Activated T-cell treated with anti-CD3 and anti-CD28 coated beads, Interleukin-2, amount 50 U/mL, for 1 hour (primary cell): ENCODE measurements around the gene KCTD10.

Experiments used
- DNase-seq: peaks from one replicate; pipeline ENCODE4 v3.0.0-alpha.2; 2020

The KCTD10 gene, protein sequence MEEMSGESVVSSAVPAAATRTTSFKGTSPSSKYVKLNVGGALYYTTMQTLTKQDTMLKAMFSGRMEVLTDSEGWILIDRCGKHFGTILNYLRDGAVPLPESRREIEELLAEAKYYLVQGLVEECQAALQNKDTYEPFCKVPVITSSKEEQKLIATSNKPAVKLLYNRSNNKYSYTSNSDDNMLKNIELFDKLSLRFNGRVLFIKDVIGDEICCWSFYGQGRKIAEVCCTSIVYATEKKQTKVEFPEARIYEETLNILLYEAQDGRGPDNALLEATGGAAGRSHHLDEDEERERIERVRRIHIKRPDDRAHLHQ

DNA sequence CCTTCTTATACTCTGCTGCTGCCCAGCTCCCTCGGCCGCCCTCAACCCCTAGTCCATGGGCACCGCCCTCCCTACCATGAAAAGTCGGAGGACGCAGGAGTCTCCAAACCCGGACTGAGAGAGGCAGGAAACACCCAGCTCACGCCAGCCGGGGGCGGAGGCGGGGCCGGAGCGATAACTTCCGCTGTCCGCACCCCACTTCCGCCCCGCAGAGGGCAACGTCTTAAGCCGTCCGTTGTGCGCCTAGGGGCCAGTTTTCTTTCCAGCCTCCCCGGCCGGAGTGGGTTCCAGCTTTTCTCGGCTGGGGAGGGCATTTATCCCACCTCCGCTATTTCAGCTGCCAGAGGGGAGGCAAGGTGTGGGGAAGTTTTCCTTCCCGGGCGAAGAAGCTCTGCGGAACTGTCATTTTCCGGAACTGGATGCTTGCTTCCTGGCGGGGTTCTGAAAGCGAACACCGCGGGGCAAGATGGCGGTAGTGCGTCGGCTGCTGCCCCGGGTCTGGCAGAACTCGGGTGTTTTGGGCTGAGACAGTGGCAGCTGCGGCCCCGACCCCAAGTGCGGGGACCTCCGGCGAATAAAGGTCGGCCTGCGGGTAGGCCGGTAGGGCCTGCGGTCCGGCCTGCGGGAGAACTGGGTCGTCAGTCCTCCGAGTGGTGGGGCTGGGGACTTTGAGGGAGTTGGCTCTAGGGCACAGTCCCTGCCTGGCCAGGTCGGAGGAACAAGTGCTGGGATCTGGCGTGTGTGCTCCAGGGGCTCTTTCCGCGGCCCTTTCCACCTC, at the start of gene KCTD10, which contains the start of gene UBE3B:
KCTD10 (minus strand) TSS at position 116 of the 778 bp plus-strand sequence; CDS start at position 78, 38 bp downstream.
UBE3B (plus strand) TSS at position 450 of the 778 bp plus-strand sequence. CDS start 5,918 bp downstream, outside the sequence.
- DNase-seq = peak; percentile 90

DNA sequence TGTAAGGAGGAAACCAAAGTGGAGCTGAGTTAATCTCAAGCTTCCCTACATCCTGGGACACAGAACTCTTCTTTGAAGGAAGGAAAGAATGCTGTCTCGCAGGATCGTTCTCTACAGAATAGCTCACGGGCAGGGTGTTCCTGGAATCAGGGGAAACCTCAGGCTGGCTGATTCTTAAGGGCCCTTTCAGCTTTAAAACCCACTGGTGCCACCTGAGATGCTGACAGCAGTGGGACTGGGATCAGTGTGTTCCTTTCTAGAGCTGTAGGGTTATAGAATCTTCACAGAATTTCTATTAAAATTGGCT, 48.1 kb upstream of the KCTD10 start:
- DNase-seq = no peak

DNA sequence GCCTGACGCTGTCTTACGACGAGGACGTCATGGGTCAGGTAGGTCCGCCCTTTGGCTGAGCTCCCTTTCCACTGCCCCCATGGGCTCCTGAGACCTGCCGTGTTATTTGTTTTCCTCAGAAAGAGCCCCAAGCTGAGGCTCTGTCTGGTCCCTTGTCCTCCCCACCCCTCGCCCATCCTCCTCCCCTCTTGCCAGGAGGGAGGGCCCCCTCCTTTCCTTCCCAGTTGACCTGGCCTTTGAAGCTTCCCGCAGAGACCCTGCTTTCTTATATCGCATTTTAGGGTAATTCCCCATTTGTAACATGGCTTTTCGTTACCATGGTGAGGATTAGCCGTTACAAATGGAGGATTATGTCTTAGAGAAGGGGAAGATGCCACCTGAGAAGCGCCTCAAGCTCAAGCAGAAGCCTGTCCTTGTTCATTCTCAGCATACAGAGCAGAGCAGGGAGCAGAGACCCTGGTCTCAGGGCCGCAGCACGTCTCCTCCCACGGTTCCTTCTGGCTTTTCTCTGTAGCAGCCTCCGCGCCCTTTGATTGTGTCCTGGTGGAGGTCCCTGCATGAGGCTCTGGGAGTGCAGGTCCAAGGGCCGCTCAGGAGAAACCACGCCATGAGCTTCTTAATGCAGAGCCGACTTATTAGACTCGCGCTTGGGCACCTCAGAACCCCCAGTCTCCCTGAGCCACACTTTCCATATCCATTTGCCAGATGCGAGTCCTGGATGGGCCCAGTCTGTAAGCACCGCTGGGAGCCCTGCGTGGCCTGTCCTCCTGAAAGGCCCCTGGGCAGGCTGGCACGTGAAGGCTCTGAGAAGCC, 47.6 kb upstream of the KCTD10 start:
- no peak for DNase-seq

DNA sequence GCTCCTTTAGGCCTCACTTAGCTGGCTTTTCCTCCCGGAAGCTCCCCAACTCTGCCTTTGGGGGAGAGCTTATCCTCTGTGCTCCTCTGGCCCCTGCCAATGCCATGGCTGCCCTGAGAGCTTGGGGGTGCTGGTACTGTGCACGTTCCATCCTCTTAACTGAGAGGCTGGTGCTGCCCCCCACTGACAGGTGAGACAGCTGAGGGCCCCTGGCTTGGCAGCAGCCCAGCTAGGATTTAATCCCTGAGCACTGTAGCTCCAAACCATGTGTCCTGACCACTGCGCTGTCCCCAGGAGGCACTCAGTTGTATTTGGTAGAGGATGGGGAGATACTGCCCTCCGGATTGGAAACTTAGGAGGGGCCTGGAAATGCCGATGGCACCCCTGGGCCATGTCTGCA, 46.4 kb upstream of the KCTD10 start:
- no peak for DNase-seq

DNA sequence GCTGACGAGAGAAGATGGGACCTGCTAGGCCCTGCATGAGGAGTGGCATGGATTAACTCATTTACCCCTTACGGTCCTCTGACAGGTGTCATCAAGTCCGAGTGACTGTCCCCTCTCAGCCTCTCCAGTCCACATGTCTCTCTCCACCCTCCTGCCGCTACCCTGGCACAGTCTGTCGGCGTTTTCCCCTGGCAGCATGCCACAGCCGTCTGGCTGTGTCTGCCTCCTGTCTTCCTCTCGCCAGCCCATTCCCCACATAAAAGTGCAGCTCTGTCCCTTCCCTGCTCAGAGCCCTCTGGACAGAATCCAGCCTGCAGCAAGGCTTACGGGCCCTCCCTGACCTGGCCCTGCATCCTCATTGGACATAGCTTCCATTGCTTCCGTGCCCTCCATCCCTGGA, 46.0 kb upstream of the KCTD10 start:
- DNase-seq = no peak

DNA sequence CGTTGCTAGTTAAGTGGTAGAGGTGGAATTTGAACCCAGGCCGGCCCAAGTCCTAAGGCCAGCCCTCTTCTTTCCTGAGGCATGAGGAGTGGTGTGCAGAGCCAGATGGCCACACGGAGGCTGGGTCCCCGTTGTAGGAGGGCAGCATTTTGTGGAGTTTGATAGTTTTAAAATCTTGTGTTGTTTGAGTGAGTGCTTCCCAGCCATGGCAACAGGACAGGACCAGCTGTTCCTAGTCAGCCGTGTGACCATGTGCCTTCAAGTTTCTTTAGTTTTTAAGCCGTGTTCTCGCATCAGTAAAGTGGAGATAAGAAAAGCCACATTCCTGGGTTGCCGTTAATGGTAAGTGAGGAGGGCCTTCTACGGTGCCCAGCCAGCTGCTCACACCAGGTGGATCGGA, 44.7 kb upstream of the KCTD10 start:
- peak; percentile 6 for DNase-seq

DNA sequence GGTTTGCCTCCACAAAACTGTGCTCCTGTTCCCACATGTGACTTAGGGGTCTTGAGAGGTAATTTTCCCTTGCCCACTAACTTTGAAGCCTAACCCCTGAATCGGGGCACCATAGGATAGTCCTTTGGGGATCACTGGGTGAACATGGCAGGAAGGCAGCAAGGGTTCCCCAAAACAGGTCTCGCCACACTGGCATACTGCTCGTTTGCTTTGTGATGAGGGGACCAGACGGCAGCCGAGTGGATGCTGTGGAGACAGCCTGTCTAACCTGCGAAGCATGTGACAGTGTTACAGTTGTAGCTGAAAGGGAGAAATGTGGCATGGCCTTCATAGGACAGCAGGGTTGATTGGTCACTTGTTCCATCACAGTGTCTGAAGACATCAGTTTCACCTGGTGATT, 42.7 kb upstream of the KCTD10 start:
- DNase-seq = no peak

DNA sequence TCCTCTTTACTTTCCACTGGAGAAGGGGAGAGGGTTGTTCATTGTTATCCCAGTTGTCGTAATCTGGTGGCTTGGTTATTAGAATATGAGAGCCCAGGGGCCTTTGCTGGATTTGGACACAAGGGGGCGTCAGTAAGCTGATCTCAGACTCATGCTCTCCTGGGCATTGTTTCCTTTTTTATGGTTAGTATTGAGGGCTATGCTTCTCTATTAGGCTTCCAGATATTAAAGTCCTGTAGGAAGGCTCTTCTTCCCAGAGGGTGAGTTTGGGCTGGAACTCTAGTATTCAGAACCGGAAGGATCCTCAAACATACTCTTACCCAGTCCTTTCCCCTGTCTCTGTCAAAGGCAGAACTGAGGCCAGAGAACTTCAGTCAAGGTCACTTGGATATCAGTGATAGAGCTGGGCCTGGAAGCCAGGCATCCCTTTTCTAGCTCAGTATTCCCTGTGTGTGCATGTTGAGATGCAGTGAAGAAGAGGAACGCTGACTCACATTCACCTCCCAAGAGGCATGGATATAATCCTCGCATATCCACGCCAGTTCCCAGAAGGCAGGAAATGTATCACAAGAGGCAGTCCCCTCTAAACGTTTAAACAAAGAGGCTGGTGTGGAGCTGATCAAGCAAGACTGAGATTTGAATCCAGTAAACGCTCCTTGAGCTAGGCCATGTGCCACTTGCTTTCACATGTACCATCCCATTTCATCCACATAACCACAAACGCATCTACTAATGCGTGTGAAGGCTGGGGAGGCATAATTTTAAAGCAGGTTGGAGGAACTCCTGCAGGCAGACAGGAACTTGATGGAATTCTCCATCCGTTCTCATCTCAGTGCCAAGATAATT, 41.9 kb upstream of the KCTD10 start:
- DNase-seq = peak; percentile 51

DNA sequence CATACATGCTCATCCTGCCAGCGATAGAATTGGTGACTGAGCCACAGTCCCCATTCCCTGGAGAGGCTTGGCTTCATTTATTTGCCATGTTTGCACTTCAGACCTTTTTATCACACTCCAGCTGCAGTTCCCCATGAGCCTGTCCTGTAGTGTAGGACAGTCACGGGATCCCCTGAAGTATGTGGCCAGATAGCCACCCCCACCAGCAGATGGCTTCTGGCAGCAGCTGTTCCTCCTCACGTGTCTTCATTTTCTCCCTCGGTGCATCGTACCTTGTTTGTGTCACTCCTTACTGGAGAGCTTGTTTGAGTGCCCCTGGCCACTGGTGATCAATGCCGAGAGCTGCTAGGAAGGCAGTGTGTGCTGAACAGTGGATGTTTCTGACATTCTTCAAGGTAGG, 40.5 kb upstream of the KCTD10 start:
- DNase-seq = no peak

DNA sequence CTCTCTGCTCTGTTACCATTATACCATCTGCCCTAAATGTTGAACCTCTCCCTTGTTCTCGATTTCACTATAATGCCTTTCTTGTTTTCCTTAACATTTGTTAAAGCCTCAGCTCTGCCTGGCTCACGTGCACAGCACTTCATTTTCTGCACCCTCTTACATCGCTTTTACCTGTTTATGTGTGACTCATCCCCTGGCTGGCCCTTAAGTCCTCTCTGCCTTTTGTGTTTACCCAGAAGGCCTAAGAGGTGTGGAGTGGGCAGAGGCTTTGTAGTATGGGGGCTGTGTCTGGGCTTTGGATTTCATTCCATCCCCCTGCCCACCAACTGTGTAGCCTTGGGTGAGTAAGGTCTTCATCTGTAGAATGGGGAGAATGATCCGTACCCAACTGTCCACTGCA, 36.9 kb upstream of the KCTD10 start:
- no peak for DNase-seq

DNA sequence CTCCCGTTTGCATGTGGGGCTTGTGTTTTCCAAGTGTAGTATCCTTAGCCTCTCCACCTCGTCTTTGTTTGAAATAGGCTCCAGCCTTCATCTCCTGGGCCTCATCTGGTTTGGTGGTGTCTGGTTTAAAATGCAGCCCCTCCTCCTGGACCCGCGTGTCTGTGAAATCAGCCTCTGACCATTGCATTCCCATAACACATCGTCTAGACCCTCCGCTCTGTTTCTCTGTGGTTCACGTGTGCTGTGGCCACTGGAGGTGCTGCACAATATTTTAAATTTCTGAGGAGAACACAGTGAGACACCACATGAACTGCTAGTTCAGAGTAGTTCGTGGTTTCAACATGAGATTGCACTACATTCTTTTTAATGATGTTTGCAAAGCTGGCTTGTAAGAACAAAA, 36.0 kb upstream of the KCTD10 start:
- DNase-seq = no peak

DNA sequence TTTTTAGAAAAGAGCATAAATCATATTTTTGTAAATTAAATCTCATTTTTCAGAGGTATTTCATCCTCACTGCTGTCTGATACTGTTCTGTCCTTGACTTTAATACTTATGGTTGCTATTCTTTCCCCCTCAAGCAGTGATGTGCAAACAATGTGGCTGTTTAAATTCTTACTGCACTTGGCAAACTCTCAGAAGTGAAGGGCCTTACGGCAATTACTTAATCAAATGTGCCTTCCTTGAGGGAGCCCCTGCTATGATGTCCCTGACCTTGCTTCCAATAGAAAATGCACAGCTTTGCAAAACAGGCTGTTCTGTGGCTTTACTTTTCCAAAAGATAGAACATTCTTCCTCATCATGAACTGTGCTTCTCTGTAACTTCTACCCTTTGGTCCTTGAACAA, 35.5 kb upstream of the KCTD10 start:
- no peak for DNase-seq

DNA sequence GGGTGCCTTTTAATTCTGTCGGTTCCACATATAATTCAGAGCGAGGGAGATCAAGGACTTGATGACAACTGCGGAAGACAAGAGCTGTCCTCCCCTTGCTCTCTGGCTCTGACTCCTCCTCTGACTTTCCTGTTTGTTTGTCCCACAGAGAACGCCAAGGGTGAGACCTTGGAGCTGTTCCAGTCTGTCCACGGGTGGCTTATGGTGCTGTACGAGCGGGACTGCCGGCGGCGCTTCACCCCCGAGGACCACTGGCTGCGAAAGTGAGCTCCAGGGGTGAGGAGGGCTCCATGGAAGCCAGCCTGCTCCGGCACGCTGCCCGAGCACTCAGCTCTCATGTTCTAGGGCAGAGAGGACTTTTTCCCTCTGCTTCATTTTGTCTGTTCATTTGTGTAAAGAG, 33.1 kb upstream of the KCTD10 start:
- DNase-seq = no peak

DNA sequence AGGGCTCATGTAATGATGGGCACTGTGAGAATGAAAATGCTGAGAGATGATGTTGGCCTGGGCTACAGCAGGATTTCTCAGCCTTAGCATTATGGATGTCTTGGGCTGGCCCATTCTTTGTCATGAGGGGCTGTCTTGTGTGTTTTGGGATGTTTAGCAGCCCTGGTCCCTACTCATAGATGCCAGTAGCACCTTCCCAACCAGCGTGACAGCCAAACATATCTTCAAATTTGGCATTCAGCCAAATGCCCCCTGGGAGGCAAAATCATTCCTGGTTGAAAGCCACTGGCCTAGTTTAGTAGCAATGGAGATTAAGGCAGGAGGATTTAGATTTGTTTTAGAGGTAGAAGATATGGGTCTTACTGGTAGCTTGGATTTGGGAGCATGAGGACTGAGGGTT, 27.0 kb upstream of the KCTD10 start:
- DNase-seq = no peak

DNA sequence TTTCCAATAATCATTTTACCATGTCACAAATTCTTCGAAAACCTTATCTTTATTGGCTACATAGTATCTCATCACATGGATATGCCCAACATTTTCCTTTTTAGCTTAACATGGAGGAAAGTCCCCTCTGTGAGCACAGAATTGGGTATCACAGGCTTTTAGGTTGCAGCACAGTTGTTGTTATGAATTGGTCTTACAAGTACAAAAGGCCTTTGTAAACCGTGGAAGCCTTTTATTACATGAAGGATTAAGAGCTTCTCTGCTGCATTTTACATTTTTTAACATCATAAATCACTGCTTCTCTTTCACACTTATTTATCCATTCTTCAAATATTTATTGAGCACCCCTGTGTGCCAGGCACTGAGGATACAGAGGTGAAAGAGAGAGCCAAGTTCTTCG, 26.5 kb upstream of the KCTD10 start:
- no peak for DNase-seq

DNA sequence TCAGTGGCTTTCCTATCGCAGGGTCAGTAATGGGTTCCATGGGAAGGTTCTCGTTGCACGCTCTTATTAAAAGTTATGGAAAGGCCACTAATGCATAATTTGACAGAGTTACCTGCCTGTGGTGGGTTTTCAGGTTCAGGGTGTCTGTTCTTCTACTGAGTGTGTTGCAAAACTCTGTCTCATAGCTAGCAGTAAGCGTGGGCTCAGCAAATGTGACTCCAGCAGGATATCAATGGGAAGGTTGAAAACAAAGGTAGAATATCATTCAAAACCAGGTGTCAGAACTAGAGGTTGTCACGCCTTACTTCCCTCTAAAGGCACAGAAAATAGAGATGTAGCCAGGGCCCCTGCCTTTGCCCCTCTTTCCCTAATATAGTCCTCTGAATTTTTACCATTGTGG, 25.2 kb upstream of the KCTD10 start:
- DNase-seq = no peak

DNA sequence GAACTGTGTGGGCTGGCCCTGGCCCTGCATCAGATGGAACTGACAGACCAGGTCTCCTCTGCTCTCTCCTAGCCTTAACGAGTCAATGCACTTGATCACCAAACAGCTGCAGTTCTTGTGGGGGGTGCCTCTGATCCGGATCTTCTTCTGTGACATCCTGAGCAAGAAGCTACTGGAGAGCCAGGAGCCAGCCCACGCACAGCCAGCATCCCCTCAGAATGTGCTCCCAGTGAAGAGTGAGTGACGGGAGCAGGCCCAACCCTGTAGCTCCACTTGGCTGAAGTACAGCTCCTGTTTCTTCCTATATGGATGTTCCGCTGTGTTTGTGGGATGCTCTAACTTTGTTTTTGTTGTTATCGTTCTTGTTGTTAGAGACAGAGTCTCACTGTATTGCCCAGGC, 24.2 kb upstream of the KCTD10 start:
- DNase-seq = no peak

DNA sequence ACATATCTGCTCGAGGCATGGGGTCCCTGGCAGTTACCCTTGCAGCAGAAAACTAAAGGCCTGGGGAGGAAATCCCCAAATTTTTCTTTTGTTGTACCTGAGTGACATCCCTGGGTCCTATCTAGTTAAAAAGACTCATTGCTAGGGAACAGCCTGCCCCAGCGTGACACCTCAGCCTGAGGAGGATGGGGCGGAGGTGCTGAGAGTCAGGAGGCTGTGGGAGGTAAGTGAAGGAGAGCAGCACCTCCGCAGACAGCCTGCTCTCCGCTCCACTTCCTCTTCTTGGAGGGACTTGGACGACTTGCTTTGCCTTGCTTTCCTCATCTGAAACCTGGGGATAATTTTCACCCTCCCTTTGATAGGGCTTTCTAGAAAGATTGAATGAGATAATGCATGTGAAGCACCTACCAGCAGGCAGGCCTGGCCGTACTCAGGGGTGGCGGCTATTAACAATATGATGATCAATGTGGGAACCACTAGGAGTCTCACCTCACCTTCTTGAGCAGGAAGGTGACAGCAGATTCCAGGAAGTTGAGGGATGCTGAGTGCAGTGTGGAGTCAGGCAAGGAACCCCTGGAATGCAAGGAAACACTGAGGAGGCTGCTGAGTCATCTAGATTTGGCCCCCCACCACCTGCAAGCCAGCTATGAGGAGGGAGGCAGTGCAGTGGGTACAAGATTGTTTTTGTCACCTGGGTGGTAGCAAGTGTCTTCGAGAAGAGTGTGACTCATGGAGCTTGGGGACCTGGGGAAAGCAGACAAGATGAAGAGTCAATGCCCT, 23.5 kb upstream of the KCTD10 start:
- no peak for DNase-seq

DNA sequence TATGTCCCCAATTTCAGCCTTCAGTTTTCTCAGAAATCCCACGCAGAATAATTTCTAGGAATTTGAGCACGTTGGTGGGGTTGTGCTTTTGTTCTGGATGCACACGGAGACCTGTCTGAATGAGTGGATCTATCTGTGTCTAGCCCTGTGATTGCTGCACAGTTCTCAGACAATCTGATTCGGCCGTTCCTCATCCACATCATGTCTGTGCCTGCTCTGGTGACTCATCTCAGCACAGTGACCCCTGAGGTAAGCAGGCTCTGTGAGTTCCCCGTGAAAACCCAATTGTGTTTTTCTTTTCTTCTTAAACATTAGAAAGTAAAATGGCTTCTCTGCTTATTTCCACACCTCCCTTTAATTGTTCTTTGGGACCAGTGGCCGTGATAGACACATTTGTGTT, 20.6 kb upstream of the KCTD10 start:
- no peak for DNase-seq

DNA sequence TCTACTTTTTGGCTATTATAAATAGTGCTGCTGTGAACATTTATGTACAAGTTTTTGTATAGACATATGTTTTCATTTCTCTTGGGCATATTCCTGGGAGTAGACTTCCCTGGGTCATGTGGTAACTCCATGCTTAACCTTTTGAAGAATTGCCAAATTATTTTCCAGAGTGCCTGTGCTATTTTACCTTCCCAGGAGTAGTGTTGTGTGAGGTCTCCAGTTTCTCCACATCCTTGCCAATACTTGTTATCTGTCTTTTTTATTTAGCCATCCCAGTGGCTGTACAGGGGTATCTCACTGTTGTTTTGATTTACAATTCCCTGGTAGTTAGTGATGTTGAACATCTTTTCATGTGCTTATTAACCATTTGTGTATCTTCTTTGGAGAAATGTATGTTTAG, 19.2 kb upstream of the KCTD10 start:
- no peak for DNase-seq

DNA sequence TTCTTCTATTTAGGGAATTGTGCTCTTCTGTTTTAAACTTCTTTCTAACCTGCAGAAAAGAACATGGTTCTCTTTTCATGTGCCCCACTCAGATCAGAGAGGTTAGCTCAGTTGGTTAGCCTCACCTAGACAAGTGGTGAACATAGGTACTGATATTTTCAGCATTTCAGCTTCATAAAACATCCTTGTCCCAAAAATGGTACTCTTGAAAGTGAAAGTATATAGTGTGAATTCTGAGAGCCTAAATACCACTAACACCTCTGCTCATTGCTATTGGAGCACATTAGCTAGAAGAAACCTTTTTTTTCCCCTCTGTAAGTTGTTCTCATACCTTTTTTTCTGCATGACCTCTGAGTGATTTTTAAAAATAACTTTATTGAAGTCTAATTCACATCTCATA, 17.9 kb upstream of the KCTD10 start:
- no peak for DNase-seq

DNA sequence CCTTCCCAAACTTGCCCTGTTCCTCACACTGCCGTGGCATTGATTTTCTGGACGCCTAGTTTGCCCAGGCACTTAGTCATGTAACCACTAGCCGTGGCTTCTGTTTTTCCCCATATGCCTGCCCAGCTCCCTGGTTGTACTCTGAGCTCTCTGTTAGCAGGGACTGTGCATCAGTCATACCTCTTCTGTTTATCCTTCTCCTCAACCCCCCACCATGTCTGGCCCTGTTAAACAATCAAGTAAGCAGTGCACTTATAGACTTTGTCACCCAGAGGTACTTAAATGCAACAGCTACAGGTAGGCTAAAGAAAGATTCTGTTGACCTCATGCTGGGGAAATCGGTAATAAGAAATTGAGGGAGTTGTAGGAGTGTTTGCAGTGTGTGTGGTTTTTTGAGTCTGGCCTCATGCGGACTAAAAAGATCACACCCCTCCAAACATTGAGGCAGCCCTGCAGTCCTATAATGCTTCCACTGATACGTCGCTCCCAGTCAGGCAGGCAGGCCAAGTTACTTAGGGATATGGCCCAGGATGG, 17.3 kb upstream of the KCTD10 start:
- DNase-seq = no peak
